AG10803 (cell line): ENCODE data around the gene ZC3HAV1.

Experiments used
- DNase-seq: peaks from one replicate; pipeline ENCODE4 v3.0.0; 2010; ENCODE audit warnings: low read depth
- H3K4me3 ChIP-seq: 2 replicates; pipeline ENCODE4 v1.5.1; 2011; ENCODE audit warnings: mild to moderate bottlenecking, low read length, control low read depth
- CTCF ChIP-seq: conservative IDR thresholded peaks from 2 replicates; pipeline ENCODE4 v1.5.1; 2011; ENCODE audit warnings: mild to moderate bottlenecking, low read length, control low read depth, inconsistent platforms

The ZC3HAV1 gene

GRCh38 chr7:139051655-139052054, 57.9 kb downstream of the ZC3HAV1 start:
- TF ChIP-seq CTCF = no peak
- H3K4me3 ChIP-seq = no peak overlapping the region
- no peak for DNase-seq

- no peak for TF ChIP-seq CTCF
- no peak overlapping the region for H3K4me3 ChIP-seq
- peak; percentile 37 for DNase-seq
Observed at GRCh38 chr7:139049936-139050335, 59.6 kb downstream of the ZC3HAV1 start.

GRCh38 chr7:139049111-139049510, 60.4 kb downstream of the ZC3HAV1 start:
- no peak for DNase-seq
- TF ChIP-seq CTCF = no peak
- H3K4me3 ChIP-seq = no peak overlapping the region

- DNase-seq = no peak
Observed at GRCh38 chr7:139047970-139048369, 61.5 kb downstream of the ZC3HAV1 start.

GRCh38 chr7:139046143-139046542, 63.4 kb downstream of the ZC3HAV1 start:
- DNase-seq = no peak
- no peak overlapping the region for H3K4me3 ChIP-seq
- no peak for TF ChIP-seq CTCF

More at GRCh38 chr7:139047970-139048369, 61.5 kb downstream of the ZC3HAV1 start:
- no peak for TF ChIP-seq CTCF
- no peak overlapping the region for H3K4me3 ChIP-seq

- DNase-seq = no peak
- H3K4me3 ChIP-seq = no peak overlapping the region
- TF ChIP-seq CTCF = no peak
Observed at GRCh38 chr7:139044813-139045794, 64.4 kb downstream of the ZC3HAV1 start.
